ENCODE results near the gene DLG5.

Gene DLG5

GRCh38 chr10:77915319-77916105 lies 11.0 kb downstream of the DLG5 start:
- Histone ChIP-seq H2AFZ (ENCODE audit: low read depth, low read length) (no peak overlapping the region), H3K36me3 (ENCODE audit: insufficient read depth, low read length) (no peaks in the 10 kb centered on the region), H3K27me3 (ENCODE audit: insufficient read depth, low read length) (no peaks in the 10 kb centered on the region), H3K4me1 (ENCODE audit: insufficient read depth, low read length) (no peaks in the 10 kb centered on the region), H3K4me3 (ENCODE audit: low read length) (no peak overlapping the region), H3K9me3 (ENCODE audit: low read length) (no peaks in the 10 kb centered on the region)

DNA sequence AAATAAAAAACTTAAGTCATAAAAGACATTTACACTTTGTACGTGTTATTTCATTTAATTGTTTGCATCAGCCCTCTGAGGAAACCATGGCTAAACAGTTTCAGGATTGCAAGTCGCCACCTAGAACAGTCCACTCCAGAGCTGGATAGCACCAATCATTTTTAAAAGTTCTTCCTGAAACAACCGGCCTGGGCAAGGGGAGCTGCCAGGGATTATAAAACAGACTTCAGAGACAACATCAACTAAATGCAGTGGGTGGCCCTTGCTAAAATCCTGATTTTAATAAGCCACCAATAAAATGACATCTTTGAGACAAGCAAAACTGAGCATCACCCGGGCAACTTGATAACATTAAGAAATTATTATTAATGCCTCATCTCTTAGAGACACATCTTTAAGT lies 13.5 kb downstream of the DLG5 start:
- Histone ChIP-seq H3K27me3 (ENCODE audit: insufficient read depth, low read length) (no peaks in the 10 kb centered on the region), H3K4me1 (ENCODE audit: insufficient read depth, low read length) (no peaks in the 10 kb centered on the region), H3K36me3 (ENCODE audit: insufficient read depth, low read length) (no peaks in the 10 kb centered on the region), H3K9me3 (ENCODE audit: low read length) (no peaks in the 10 kb centered on the region), H2AFZ (ENCODE audit: low read depth, low read length) (no peak overlapping the region), H3K4me3 (ENCODE audit: low read length) (no peak overlapping the region)

GRCh38 chr10:77912576-77912975 lies 14.0 kb downstream of the DLG5 start:
- H2AFZ ChIP-seq (ENCODE audit: low read depth, low read length), result no peak overlapping the region
- H3K9me3 ChIP-seq (ENCODE audit: low read length), result no peaks in the 10 kb centered on the region
- no peaks in the 10 kb centered on the region for H3K4me1 ChIP-seq (ENCODE audit: insufficient read depth, low read length)
- H3K36me3 ChIP-seq (ENCODE audit: insufficient read depth, low read length), result no peaks in the 10 kb centered on the region
- no peak overlapping the region for H3K4me3 ChIP-seq (ENCODE audit: low read length)
- H3K27me3 ChIP-seq (ENCODE audit: insufficient read depth, low read length), result no peaks in the 10 kb centered on the region

DNA sequence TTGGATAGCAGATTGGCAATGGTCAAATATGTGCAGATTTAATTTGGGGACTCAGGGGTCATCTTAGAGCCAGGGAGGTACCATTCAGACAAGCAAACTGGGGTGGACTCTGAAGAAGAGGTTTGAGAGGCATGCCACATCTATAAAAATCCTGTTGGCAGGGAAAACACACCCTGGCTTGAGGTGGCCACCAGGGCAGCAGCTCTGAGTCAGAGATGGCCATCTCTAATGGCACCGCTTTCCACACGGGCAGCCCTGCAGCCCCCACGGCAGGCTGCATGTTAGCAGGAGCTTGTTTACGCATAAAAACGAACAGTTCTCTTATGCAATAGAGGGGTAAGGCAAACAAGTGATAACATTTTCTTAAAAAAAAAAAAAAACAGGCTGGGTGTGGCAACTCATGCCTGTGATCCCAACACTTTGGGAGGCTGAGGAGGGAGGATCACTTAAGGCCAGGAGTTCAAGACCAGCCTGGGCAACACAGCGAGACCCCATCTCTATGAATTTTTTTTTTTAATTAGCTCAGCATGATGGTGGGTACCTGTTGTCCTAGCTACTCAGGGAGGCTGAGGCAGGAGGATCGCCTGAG lies 14.9 kb downstream of the DLG5 start:
- no peak overlapping the region for H2AFZ ChIP-seq (ENCODE audit: low read depth, low read length)

GRCh38 chr10:77910524-77911145 lies 15.9 kb downstream of the DLG5 start:
- H3K36me3 ChIP-seq (ENCODE audit: insufficient read depth, low read length), result no peaks in the 10 kb centered on the region
- H3K4me3 ChIP-seq (ENCODE audit: low read length), result no peak overlapping the region
- no peaks in the 10 kb centered on the region for H3K9me3 ChIP-seq (ENCODE audit: low read length)
- H3K27me3 ChIP-seq (ENCODE audit: insufficient read depth, low read length), result no peaks in the 10 kb centered on the region
- no peak overlapping the region for H2AFZ ChIP-seq (ENCODE audit: low read depth, low read length)
- H3K4me1 ChIP-seq (ENCODE audit: insufficient read depth, low read length), result no peaks in the 10 kb centered on the region

More for the DNA sequence above, 14.9 kb downstream of the DLG5 start:
- H3K4me1 ChIP-seq (ENCODE audit: insufficient read depth, low read length), result no peaks in the 10 kb centered on the region
- H3K36me3 ChIP-seq (ENCODE audit: insufficient read depth, low read length), result no peaks in the 10 kb centered on the region
- no peak overlapping the region for H3K4me3 ChIP-seq (ENCODE audit: low read length)
- no peaks in the 10 kb centered on the region for H3K9me3 ChIP-seq (ENCODE audit: low read length)
- no peaks in the 10 kb centered on the region for H3K27me3 ChIP-seq (ENCODE audit: insufficient read depth, low read length)

GRCh38 chr10:77909749-77910375 lies 16.7 kb downstream of the DLG5 start:
- H3K36me3 ChIP-seq (ENCODE audit: insufficient read depth, low read length), result no peaks in the 10 kb centered on the region
- no peaks in the 10 kb centered on the region for H3K27me3 ChIP-seq (ENCODE audit: insufficient read depth, low read length)
- H3K4me3 ChIP-seq (ENCODE audit: low read length), result no peak overlapping the region
- no peaks in the 10 kb centered on the region for H3K9me3 ChIP-seq (ENCODE audit: low read length)
- H2AFZ ChIP-seq (ENCODE audit: low read depth, low read length), result no peak overlapping the region
- no peaks in the 10 kb centered on the region for H3K4me1 ChIP-seq (ENCODE audit: insufficient read depth, low read length)

DNA sequence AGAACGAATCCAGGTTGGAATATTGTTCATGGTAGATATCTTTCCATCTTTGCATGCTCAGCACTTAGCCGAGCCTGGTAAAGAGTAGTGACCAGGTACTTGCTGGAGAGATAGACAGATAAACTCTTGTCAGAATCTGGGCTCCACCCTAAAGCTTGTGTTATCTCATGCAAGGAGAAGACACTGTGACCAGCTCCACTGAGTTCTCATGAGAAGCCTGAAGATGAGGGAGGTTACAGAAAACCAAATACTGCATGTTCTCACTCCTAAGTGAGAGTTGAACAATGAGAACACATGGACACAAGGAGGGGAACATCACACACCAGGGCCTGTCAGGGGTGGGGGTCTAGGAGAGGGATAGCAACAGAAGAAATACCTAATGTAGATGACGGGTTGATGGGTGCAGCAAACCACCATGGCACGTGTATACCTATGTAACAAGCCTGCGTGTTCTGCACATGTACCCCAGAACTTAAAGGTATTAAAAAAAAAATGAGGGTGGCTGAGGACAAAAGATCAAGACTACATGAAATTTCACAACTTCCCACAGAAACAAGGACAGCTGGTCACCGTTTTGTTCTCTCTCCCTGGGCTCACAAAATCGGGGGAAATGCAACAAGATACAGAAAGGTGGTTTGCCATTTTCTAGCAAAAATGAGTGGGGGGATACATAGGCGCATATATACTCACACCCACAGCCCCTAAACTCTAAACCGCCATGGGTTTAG lies 17.4 kb downstream of the DLG5 start:
- no peaks in the 10 kb centered on the region for H3K36me3 ChIP-seq (ENCODE audit: insufficient read depth, low read length)
- no peaks in the 10 kb centered on the region for H3K27me3 ChIP-seq (ENCODE audit: insufficient read depth, low read length)
- H3K4me3 ChIP-seq (ENCODE audit: low read length), result no peak overlapping the region
- no peaks in the 10 kb centered on the region for H3K9me3 ChIP-seq (ENCODE audit: low read length)
- H2AFZ ChIP-seq (ENCODE audit: low read depth, low read length), result no peak overlapping the region
- no peaks in the 10 kb centered on the region for H3K4me1 ChIP-seq (ENCODE audit: insufficient read depth, low read length)

- H2AFZ ChIP-seq (ENCODE audit: low read depth, low read length), result no peak overlapping the region
- no peaks in the 10 kb centered on the region for H3K36me3 ChIP-seq (ENCODE audit: insufficient read depth, low read length)
- no peaks in the 10 kb centered on the region for H3K4me1 ChIP-seq (ENCODE audit: insufficient read depth, low read length)
- no peaks in the 10 kb centered on the region for H3K9me3 ChIP-seq (ENCODE audit: low read length)
- no peaks in the 10 kb centered on the region for H3K27me3 ChIP-seq (ENCODE audit: insufficient read depth, low read length)
- H3K4me3 ChIP-seq (ENCODE audit: low read length), result no peak overlapping the region
Observed at GRCh38 chr10:77907900-77908717, 18.4 kb downstream of the DLG5 start.

GRCh38 chr10:77907462-77907861 lies 19.1 kb downstream of the DLG5 start:
- no peak overlapping the region for H2AFZ ChIP-seq (ENCODE audit: low read depth, low read length)
- H3K9me3 ChIP-seq (ENCODE audit: low read length), result no peaks in the 10 kb centered on the region
- no peaks in the 10 kb centered on the region for H3K27me3 ChIP-seq (ENCODE audit: insufficient read depth, low read length)
- no peaks in the 10 kb centered on the region for H3K36me3 ChIP-seq (ENCODE audit: insufficient read depth, low read length)
- H3K4me3 ChIP-seq (ENCODE audit: low read length), result no peak overlapping the region
- no peaks in the 10 kb centered on the region for H3K4me1 ChIP-seq (ENCODE audit: insufficient read depth, low read length)

GRCh38 chr10:77906951-77907421 lies 19.6 kb downstream of the DLG5 start:
- no peaks in the 10 kb centered on the region for H3K27me3 ChIP-seq (ENCODE audit: insufficient read depth, low read length)

DNA sequence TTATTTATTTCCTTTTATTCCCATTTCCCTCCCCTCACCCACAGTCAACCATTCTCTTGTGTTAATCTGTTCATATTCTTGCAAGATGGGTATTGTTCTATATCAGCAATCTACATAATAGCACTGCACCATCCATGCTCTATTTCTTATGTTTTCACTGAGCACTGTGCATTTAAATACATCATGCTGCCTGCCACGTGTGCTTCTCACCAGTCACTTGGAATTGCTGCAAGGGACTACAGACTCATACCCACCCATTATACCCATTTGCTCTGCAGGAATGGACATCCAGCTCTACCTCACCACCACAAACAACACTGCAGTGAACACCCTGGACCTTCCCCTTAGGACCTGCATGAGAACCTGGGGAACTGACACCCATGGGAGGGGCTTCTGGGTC lies 20.8 kb downstream of the DLG5 start:
- Histone ChIP-seq H3K4me3 (ENCODE audit: low read length) (no peak overlapping the region), H3K27me3 (ENCODE audit: insufficient read depth, low read length) (no peaks in the 10 kb centered on the region), H3K36me3 (ENCODE audit: insufficient read depth, low read length) (no peaks in the 10 kb centered on the region), H3K9me3 (ENCODE audit: low read length) (no peaks in the 10 kb centered on the region), H3K4me1 (ENCODE audit: insufficient read depth, low read length) (no peaks in the 10 kb centered on the region), H2AFZ (ENCODE audit: low read depth, low read length) (no peak overlapping the region)

More at GRCh38 chr10:77906951-77907421, 19.6 kb downstream of the DLG5 start:
- H3K4me3 ChIP-seq (ENCODE audit: low read length), result no peak overlapping the region
- H2AFZ ChIP-seq (ENCODE audit: low read depth, low read length), result no peak overlapping the region
- H3K4me1 ChIP-seq (ENCODE audit: insufficient read depth, low read length), result no peaks in the 10 kb centered on the region
- H3K9me3 ChIP-seq (ENCODE audit: low read length), result no peaks in the 10 kb centered on the region
- H3K36me3 ChIP-seq (ENCODE audit: insufficient read depth, low read length), result no peaks in the 10 kb centered on the region

- H3K36me3 ChIP-seq (ENCODE audit: insufficient read depth, low read length), result no peaks in the 10 kb centered on the region
- H3K4me3 ChIP-seq (ENCODE audit: low read length), result no peak overlapping the region
- H3K27me3 ChIP-seq (ENCODE audit: insufficient read depth, low read length), result no peaks in the 10 kb centered on the region
- no peaks in the 10 kb centered on the region for H3K9me3 ChIP-seq (ENCODE audit: low read length)
- H3K4me1 ChIP-seq (ENCODE audit: insufficient read depth, low read length), result no peaks in the 10 kb centered on the region
- H2AFZ ChIP-seq (ENCODE audit: low read depth, low read length), result no peak overlapping the region
Observed at GRCh38 chr10:77905086-77905748, 21.3 kb downstream of the DLG5 start.
